ENCODE measurements around the gene WDFY4.

The WDFY4 gene

DNA sequence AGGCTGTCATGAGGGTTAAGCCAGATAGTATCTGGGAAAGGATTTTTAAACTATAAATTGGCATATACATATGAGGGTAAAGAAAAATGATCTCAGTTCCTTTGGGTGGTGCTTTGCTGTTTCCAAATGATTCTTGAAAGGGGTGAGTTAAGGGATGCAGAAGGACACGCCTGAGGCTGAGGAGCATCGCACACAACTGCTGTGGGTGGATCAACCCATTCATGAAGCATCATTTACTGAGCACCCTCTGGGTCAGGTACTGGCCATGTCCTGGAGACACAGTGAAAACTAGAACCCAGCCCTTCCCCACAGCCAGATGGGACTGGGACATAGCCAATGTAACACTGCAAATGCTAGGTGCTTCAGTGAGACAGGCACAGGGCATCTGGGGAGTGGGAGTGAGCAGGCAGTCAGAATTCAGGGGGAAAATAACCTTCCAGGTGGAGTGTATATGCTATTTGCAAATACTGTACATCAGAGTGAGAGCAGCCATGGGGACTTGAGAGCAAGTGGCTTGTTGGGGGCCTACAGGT lies 112.1 kb downstream of the WDFY4 start:
- no peaks in the 10 kb centered on the region for H4K20me1 ChIP-seq (ENCODE audit: insufficient read depth, low read length, poor library complexity, severe bottlenecking)
- no peaks in the 10 kb centered on the region for H3K9me3 ChIP-seq (ENCODE audit: insufficient read depth, low read depth, low read length)
- H3K27me3 ChIP-seq (ENCODE audit: insufficient read depth, low read length, poor library complexity, severe bottlenecking): peaks cover 83% of the 10 kb centered on the region
- no peaks in the 10 kb centered on the region for H3K9me2 ChIP-seq (replicated peaks; ENCODE audit: low read depth, low read length)
- no peak overlapping the region for H3K4me2 ChIP-seq (ENCODE audit: low read depth, low read length, poor library complexity, severe bottlenecking)
- no peak for TF ChIP-seq EZH2phosphoT487 (IDR thresholded peaks at IDR 0.05; ENCODE audit: borderline replicate concordance)
- TF ChIP-seq, protein P1, sequence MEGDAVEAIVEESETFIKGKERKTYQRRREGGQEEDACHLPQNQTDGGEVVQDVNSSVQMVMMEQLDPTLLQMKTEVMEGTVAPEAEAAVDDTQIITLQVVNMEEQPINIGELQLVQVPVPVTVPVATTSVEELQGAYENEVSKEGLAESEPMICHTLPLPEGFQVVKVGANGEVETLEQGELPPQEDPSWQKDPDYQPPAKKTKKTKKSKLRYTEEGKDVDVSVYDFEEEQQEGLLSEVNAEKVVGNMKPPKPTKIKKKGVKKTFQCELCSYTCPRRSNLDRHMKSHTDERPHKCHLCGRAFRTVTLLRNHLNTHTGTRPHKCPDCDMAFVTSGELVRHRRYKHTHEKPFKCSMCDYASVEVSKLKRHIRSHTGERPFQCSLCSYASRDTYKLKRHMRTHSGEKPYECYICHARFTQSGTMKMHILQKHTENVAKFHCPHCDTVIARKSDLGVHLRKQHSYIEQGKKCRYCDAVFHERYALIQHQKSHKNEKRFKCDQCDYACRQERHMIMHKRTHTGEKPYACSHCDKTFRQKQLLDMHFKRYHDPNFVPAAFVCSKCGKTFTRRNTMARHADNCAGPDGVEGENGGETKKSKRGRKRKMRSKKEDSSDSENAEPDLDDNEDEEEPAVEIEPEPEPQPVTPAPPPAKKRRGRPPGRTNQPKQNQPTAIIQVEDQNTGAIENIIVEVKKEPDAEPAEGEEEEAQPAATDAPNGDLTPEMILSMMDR (conservative IDR thresholded peaks at IDR 0.05; ENCODE audit: low read length): no peak
- H3K4me3 ChIP-seq (ENCODE audit: low read length, poor library complexity, severe bottlenecking): no peak overlapping the region
- peaks cover 14% of the 10 kb centered on the region for H3K4me1 ChIP-seq (ENCODE audit: insufficient read depth, low read length, poor library complexity, severe bottlenecking)
- H2AFZ ChIP-seq (ENCODE audit: low read length): no peak overlapping the region
- H3K9ac ChIP-seq (ENCODE audit: low read depth, low read length, poor library complexity, severe bottlenecking): no peak overlapping the region
- H3K36me3 ChIP-seq (ENCODE audit: insufficient read depth, low read length): no peaks in the 10 kb centered on the region
- H3F3A ChIP-seq (ENCODE audit: low read depth): no peaks in the 10 kb centered on the region
- H3K79me2 ChIP-seq (ENCODE audit: insufficient read depth, low read length): no peaks in the 10 kb centered on the region

DNA sequence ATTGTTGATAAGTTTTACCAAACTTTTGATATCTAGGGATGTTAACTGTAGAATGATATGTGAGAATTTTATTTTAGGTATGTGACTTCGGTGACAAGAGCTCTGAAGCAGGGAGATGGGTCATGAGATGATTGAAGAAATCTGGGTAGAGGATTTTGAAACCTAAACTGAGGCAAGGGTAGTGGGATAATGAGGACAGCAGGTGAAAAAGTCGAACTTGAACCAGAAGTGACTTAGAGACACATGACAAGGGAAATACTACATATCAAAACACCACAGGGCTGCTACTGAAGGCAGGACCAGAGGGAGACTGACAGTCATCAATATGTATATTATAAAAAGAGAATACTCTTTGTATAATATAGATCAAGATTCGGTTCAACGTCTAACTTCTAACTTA lies 113.2 kb downstream of the WDFY4 start:
- TF ChIP-seq, protein P1 (conservative IDR thresholded peaks at IDR 0.05; ENCODE audit: low read length): no peak
- Histone ChIP-seq H3K9ac (ENCODE audit: low read depth, low read length, poor library complexity, severe bottlenecking) (no peak overlapping the region), H3K4me3 (ENCODE audit: low read length, poor library complexity, severe bottlenecking) (no peak overlapping the region), H2AFZ (ENCODE audit: low read length) (no peak overlapping the region), H3K79me2 (ENCODE audit: insufficient read depth, low read length) (no peaks in the 10 kb centered on the region), H4K20me1 (ENCODE audit: insufficient read depth, low read length, poor library complexity, severe bottlenecking) (no peaks in the 10 kb centered on the region), H3K9me3 (ENCODE audit: insufficient read depth, low read depth, low read length) (no peaks in the 10 kb centered on the region), H3F3A (ENCODE audit: low read depth) (peaks cover 4% of the 10 kb centered on the region; the same call in 1 of the 2 replicates), H3K4me2 (ENCODE audit: low read depth, low read length, poor library complexity, severe bottlenecking) (no peak overlapping the region), H3K9me2 (replicated peaks; ENCODE audit: low read depth, low read length) (no peaks in the 10 kb centered on the region), H3K36me3 (ENCODE audit: insufficient read depth, low read length) (no peaks in the 10 kb centered on the region), H3K27me3 (ENCODE audit: insufficient read depth, low read length, poor library complexity, severe bottlenecking) (peaks cover 74% of the 10 kb centered on the region), H3K4me1 (ENCODE audit: insufficient read depth, low read length, poor library complexity, severe bottlenecking) (peaks cover 14% of the 10 kb centered on the region)

DNA sequence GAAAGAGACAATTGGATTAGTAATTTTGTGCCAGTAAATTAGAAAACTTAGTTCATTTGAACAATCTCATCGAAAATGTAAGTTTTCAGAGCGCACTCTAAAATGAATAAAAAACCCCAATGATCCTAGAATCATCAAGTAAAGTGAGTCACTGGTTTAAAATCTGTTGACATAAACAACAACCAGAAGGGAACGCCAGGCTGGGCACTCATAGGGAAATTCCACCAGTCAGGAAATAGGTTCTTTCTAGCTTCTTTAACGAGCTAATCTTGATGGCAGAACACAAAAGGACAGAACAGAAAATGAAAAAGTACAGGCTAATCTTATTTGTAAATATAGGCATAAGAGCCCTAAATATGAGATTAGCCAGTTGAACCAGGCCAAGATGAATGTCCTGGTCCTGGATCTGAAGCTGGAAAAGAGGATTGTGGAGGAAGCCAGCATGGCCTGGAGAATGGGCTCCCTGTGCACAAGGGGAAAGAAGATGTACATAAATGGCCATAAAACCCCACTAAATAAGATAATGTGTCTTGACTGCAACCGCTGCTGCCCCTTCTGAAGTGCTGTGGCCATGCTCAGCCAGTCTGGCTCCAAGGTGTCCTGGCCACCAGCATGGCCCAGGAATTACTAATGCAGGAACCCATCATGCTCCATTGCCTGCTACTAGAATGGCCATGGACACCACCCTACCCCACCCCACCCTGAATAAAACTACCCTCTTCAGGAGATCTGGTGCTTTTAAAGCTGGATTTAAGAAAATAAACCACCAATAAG lies 114.0 kb downstream of the WDFY4 start:
- no peak overlapping the region for H2AFZ ChIP-seq (ENCODE audit: low read length)
- no peaks in the 10 kb centered on the region for H3K9me3 ChIP-seq (ENCODE audit: insufficient read depth, low read depth, low read length)
- H3K4me1 ChIP-seq (ENCODE audit: insufficient read depth, low read length, poor library complexity, severe bottlenecking): peaks cover 18% of the 10 kb centered on the region
- H3K4me2 ChIP-seq (ENCODE audit: low read depth, low read length, poor library complexity, severe bottlenecking): no peak overlapping the region
- H3K36me3 ChIP-seq (ENCODE audit: insufficient read depth, low read length): no peaks in the 10 kb centered on the region
- H3K9me2 ChIP-seq (replicated peaks; ENCODE audit: low read depth, low read length): no peaks in the 10 kb centered on the region
- H3K4me3 ChIP-seq (ENCODE audit: low read length, poor library complexity, severe bottlenecking): no peak overlapping the region
- H3K27me3 ChIP-seq (ENCODE audit: insufficient read depth, low read length, poor library complexity, severe bottlenecking): peaks cover 66% of the 10 kb centered on the region
- TF ChIP-seq EZH2phosphoT487 (IDR thresholded peaks at IDR 0.05; ENCODE audit: borderline replicate concordance): no peak
- TF ChIP-seq, protein P1 (conservative IDR thresholded peaks at IDR 0.05; ENCODE audit: low read length): no peak
- H3K79me2 ChIP-seq (ENCODE audit: insufficient read depth, low read length): no peaks in the 10 kb centered on the region
- H4K20me1 ChIP-seq (ENCODE audit: insufficient read depth, low read length, poor library complexity, severe bottlenecking): no peaks in the 10 kb centered on the region
- H3F3A ChIP-seq (ENCODE audit: low read depth): peaks cover 4% of the 10 kb centered on the region; the same call in 1 of the 2 replicates
- no peak overlapping the region for H3K9ac ChIP-seq (ENCODE audit: low read depth, low read length, poor library complexity, severe bottlenecking)
